ENCODE data around the gene SLC7A4. TPM values are rescaled to one million over a fixed set of nuclear protein-coding genes. Genes with fewer than 3 reads are reported as not detected.

The SLC7A4 gene
- total and polyA plus RNA-seq, 10 of the 15 experiments (the other 5 are each of a cell fraction or from before 2014, with no cell fraction given) = 0.06 to 0.25 (median 0.14) TPM; not detected in 6

DNA sequence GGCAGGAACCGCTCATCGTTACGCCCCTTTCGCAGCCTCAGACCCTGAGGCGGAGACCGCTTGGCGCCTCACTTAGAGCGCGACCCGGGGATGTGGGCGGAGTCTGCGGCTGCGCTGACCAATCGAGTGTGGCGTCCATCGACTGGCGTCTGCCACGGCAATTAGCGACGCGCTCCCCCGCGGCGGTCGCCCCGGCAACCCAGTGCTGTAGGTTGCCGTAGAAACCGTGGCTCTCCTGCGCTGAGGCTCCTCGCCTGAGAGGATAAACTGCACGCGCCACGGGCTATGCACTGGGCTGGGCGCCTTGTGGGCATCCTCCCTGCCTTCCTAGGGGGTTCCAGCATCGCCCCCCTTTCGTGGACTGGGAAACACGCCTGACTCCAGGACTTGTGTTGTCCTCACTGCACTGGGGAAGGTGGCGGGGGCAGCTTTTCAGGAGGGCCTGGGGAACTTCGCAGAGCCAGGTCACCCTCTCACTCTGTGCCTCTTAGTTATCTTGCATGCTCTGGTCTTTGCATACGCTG lies 18.1 kb downstream of the SLC7A4 start:
- in situ Hi-C loops (cut with MboI) (no loop called here), intact Hi-C loops (cut with micrococcal nuclease; ENCODE audit: unreplicated experiment) (no loop called here)
- Histone ChIP-seq H2AFZ (ENCODE audit: control insufficient read depth, low read depth, low read length) (no peak overlapping the region; the same call in 1 of the 2 replicates), H3K4me2 (ENCODE audit: control insufficient read depth, insufficient read depth) (peak overlapping the region; percentile 76), H3K79me2 (ENCODE audit: control insufficient read depth, insufficient read depth, low read length) (no peaks in the 10 kb centered on the region), H3K27ac (ENCODE audit: control insufficient read depth, insufficient read depth) (no peak overlapping the region), H3K4me1 (ENCODE audit: control insufficient read depth, insufficient read depth, low read length) (peaks cover 7% of the 10 kb centered on the region), H3K4me3 (peak overlapping the region; percentile 45), H3K9ac (ENCODE audit: control insufficient read depth, insufficient read depth, low read length) (no peak overlapping the region), H4K20me1 (ENCODE audit: control insufficient read depth, insufficient read depth) (no peaks in the 10 kb centered on the region), H3K36me3 (ENCODE audit: control insufficient read depth in 2 of 2, insufficient read depth in 2 of 2, low read length in 1 of 2) (no peaks in the 10 kb centered on the region), H3K9me3 (replicated peaks; ENCODE audit: control insufficient read depth, insufficient read depth, low read length) (no peaks in the 10 kb centered on the region), H3K27me3 (replicated peaks in 1 of 2; ENCODE audit: control insufficient read depth in 2 of 2, insufficient read depth in 2 of 2, low read length in 1 of 2) (no peaks in the 10 kb centered on the region; a peak in 2 of 4 replicates)
- ChIA-PET SMC1A (ENCODE audit: uncharacterized antibody, unreplicated experiment) (interaction anchor here (1.1 kb wide), 1 partner anchor 11 kb away, joined by 3 read pairs; no protein-coding TSS in a partner anchor), RAD21 (ENCODE audit: unreplicated experiment) (no interaction called here), CTCF (no interaction called here), POLR2A (no interaction called here)
- FAIRE-seq (peak; percentile 96), ATAC-seq (peak; percentile 96), DNase-seq (ENCODE audit: low read depth, low spot score) (peak; percentile 43)
- under 1% methylated on average over 40 of the region's 40 CpGs for WGBS (ENCODE audit: insufficient coverage, insufficient replicate concordance, low lambda C conversion rate, missing lambda C conversion rate)
- BruUV-seq (replicated peaks) = no TSS peak
- peak; percentile 96 for TF ChIP-seq BMI1 (IDR thresholded peaks at IDR 0.05; ENCODE audit: borderline replicate concordance)
- no peak for TF ChIP-seq USF1 (IDR thresholded peaks at IDR 0.05; ENCODE audit: borderline replicate concordance, extremely low read length, insufficient read depth, low read depth, low read length)
- TF ChIP-seq NR2C2 (IDR thresholded peaks at IDR 0.05; ENCODE audit: borderline replicate concordance, control insufficient read depth, insufficient read length, low read depth) = no peak
- no peak for TF ChIP-seq IKZF1 (conservative IDR thresholded peaks at IDR 0.05)
- TF ChIP-seq HDAC6 (IDR thresholded peaks at IDR 0.05; ENCODE audit: unreplicated experiment) = no peak
- no peak for TF ChIP-seq HDAC2 (IDR thresholded peaks at IDR 0.05)
- TF ChIP-seq CBX5 (IDR thresholded peaks at IDR 0.05; ENCODE audit: low read depth) = no peak
- 0 out of 2 replicates have a peak, but pooled peaks have one; percentile 31 for TF ChIP-seq RUNX3 (IDR thresholded peaks at IDR 0.05; ENCODE audit: low read length)
- TF ChIP-seq CBFB (IDR thresholded peaks at IDR 0.05; ENCODE audit: low read depth) = no peak
- TF ChIP-seq, protein P1, sequence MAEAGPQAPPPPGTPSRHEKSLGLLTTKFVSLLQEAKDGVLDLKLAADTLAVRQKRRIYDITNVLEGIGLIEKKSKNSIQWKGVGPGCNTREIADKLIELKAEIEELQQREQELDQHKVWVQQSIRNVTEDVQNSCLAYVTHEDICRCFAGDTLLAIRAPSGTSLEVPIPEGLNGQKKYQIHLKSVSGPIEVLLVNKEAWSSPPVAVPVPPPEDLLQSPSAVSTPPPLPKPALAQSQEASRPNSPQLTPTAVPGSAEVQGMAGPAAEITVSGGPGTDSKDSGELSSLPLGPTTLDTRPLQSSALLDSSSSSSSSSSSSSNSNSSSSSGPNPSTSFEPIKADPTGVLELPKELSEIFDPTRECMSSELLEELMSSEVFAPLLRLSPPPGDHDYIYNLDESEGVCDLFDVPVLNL (IDR thresholded peaks at IDR 0.05; ENCODE audit: low read depth, low read length) = no peak
- TF ChIP-seq SMC3 (IDR thresholded peaks at IDR 0.05; ENCODE audit: borderline replicate concordance, low read length) = no peak
- no peak for TF ChIP-seq NRF1 (conservative IDR thresholded peaks at IDR 0.05; ENCODE audit: low read depth, low read length)
- TF ChIP-seq IKZF2 (IDR thresholded peaks at IDR 0.05) = no peak
- no peak for TF ChIP-seq SIX5 (IDR thresholded peaks at IDR 0.05; ENCODE audit: low read depth, low read length, severe bottlenecking)
- TF ChIP-seq ZNF274 (IDR thresholded peaks at IDR 0.05; ENCODE audit: insufficient read depth, insufficient read length) = no peak
- no peak for TF ChIP-seq ZNF622 (IDR thresholded peaks at IDR 0.05)
- no peak for TF ChIP-seq CHD2 (IDR thresholded peaks at IDR 0.05; ENCODE audit: borderline replicate concordance, low read depth, low read length)
- TF ChIP-seq EP300 (IDR thresholded peaks at IDR 0.05; ENCODE audit: borderline replicate concordance in 1 of 2, control insufficient read depth in 1 of 2, low read depth in 2 of 2, low read length in 2 of 2) = no peak
- TF ChIP-seq, protein P2, sequence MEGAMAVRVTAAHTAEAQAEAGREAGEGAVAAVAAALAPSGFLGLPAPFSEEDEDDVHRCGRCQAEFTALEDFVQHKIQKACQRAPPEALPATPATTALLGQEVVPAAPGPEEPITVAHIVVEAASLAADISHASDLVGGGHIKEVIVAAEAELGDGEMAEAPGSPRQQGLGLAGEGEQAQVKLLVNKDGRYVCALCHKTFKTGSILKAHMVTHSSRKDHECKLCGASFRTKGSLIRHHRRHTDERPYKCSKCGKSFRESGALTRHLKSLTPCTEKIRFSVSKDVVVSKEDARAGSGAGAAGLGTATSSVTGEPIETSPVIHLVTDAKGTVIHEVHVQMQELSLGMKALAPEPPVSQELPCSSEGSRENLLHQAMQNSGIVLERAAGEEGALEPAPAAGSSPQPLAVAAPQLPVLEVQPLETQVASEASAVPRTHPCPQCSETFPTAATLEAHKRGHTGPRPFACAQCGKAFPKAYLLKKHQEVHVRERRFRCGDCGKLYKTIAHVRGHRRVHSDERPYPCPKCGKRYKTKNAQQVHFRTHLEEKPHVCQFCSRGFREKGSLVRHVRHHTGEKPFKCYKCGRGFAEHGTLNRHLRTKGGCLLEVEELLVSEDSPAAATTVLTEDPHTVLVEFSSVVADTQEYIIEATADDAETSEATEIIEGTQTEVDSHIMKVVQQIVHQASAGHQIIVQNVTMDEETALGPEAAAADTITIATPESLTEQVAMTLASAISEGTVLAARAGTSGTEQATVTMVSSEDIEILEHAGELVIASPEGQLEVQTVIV (IDR thresholded peaks at IDR 0.05; ENCODE audit: borderline replicate concordance, partially characterized antibody) = no peak

Measured in GM12878 (cell line).